ENCODE data around the gene TRAF5.
"Not testable (repeated sequence)": the region's sequence is repeated elsewhere in the genome, so short reads cannot be mapped to it uniquely, and the experiment has no call there.

TRAF5 gene

GRCh38 chr1:211386921-211387320 lies 60.3 kb downstream of the TRAF5 start:
- ChIA-PET CTCF (no interaction called here), POLR2A (no interaction called here)
- TF ChIP-seq, protein P1, sequence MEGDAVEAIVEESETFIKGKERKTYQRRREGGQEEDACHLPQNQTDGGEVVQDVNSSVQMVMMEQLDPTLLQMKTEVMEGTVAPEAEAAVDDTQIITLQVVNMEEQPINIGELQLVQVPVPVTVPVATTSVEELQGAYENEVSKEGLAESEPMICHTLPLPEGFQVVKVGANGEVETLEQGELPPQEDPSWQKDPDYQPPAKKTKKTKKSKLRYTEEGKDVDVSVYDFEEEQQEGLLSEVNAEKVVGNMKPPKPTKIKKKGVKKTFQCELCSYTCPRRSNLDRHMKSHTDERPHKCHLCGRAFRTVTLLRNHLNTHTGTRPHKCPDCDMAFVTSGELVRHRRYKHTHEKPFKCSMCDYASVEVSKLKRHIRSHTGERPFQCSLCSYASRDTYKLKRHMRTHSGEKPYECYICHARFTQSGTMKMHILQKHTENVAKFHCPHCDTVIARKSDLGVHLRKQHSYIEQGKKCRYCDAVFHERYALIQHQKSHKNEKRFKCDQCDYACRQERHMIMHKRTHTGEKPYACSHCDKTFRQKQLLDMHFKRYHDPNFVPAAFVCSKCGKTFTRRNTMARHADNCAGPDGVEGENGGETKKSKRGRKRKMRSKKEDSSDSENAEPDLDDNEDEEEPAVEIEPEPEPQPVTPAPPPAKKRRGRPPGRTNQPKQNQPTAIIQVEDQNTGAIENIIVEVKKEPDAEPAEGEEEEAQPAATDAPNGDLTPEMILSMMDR (IDR thresholded peaks at IDR 0.05; ENCODE audit: control extremely low read depth, extremely low read depth, low read depth, missing control alignments) = no peak
- DNase-seq (ENCODE audit: extremely low spot score) = no peak

DNA sequence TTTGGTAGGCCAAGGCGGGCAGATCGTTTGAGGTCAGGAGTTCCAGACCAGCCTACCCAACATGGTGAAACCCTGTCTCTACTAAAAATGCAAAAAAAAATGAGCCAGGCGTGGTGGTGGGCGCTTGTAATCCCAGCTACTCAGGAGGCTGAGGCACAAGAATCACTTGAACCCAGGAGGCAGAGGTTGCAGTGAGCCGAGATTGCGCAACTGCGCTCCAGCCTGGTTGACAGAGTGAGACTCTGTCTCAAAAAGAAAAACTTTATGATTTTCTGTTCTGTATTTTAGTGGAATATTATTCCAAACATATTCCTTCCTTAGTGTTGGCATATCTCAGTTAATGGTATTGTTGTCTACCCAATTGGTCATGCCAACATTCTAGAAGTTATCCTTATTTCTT lies 64.2 kb downstream of the TRAF5 start:
- CTCF ChIA-PET = interaction anchor here (1.0 to 1.2 kb wide), 2 partner anchors 31 to 124 kb away, joined by 3 read pairs; no protein-coding TSS in a partner anchor
- DNase-seq (ENCODE audit: extremely low spot score); POLR2A ChIA-PET: not testable (repeated sequence)

DNA sequence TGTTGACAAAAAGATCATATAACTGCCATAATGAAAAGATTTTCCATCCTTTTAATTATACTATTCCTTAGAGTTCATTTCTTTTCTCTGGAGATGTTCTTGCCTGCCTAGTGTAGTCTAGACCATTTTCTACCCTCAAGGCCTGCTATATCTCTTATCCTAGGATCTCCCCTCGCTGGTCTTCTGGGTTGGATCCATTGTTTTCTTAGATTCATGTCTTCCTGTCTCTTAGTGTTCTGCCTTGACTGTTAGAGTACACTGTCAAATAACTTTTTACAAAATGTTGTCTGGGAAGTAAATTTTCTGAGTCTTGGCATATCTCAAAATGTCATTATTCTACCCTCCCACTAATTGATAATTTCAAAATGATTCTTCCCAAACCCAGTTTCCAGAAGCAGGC lies 66.6 kb downstream of the TRAF5 start:
- ChIA-PET CTCF (interaction anchor here (1.1 kb wide), 1 partner anchor 64 kb away, joined by 3 read pairs; no protein-coding TSS in a partner anchor), POLR2A (no interaction called here)
- TF ChIP-seq, protein P1 (IDR thresholded peaks at IDR 0.05; ENCODE audit: control extremely low read depth, extremely low read depth, low read depth, missing control alignments) = no peak
- no peak for DNase-seq (ENCODE audit: extremely low spot score)

GRCh38 chr1:211398266-211398930 lies 71.8 kb downstream of the TRAF5 start:
- DNase-seq (ENCODE audit: extremely low spot score); POLR2A ChIA-PET: not testable (repeated sequence)
- CTCF ChIA-PET = interaction anchor here (1.0 to 2.0 kb wide), 2 partner anchors 44 to 71 kb away, joined by 3 to 5 read pairs; no protein-coding TSS in a partner anchor

DNA sequence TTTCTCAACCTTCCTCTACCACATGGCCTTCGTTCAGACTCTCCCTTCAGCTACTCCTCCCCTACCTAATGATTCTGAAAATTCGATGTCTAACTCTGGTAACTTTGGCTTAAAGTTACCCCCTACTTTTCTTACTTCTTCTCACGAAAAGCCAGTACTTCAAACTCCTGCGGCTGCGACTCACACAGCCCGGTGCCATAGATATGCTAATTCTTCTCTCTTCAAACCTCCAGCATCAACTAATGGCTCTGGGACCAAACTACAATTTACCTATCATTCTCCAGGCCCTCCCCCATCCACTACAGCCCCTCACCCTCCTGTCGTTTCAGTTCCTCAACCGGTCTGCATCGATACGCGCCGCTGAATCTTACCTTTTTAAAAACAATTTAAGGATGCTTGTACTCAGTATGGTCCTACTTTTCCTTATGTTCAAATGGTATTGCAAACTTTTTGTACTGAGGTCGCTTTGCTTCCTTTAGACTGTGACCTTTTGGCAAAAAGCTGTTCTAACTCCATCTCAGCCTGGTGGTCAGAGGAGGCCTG lies 73.3 kb downstream of the TRAF5 start:
- POLR2A ChIA-PET; DNase-seq (ENCODE audit: extremely low spot score); CTCF ChIA-PET: not testable (repeated sequence)

GRCh38 chr1:211401751-211402150 lies 75.1 kb downstream of the TRAF5 start:
- CTCF ChIA-PET; DNase-seq (ENCODE audit: extremely low spot score); POLR2A ChIA-PET: not testable (repeated sequence)

DNA sequence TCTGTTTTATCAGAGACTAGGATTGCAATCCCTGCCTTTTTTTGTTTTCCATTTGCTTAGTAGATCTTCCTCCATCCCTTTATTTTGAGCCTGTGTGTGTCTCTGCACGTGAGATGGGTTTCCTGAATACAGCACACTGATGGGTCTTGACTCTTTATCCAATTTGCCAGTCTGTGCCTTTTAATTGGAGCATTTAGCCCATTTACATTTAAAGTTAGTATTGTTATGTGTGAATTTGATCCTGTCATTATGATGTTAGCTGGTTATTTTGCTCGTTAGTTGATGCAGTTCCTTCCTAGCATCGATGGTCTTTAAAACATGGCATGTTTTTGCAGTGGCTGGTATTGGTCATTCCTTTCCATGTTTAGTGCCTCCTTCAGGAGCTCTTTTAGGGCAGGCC lies 79.5 kb downstream of the TRAF5 start:
- DNase-seq (ENCODE audit: extremely low spot score); POLR2A ChIA-PET; CTCF ChIA-PET: not testable (repeated sequence)

DNA sequence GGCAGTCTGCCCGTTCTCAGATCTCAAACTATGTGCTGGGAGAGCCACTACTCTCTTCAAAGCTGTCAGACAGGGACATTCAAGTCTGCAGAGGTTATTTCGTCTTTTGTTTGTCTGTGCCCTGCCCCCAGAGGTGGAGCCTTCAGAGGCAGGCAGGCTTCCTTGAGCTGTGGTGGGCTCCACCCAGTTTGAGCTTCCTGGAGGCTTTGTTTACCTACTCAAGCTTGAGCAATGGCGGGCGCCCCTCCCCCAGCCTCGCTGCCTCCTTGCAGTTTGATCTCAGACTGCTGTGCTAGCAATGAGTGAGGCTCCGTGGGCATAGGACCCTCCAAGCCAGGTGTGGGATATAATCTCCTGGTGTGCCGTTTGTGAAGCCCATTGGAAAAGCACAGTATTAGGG lies 81.1 kb downstream of the TRAF5 start:
- CTCF ChIA-PET; DNase-seq (ENCODE audit: extremely low spot score); POLR2A ChIA-PET: not testable (repeated sequence)

GRCh38 chr1:211411639-211412038 lies 85.0 kb downstream of the TRAF5 start:
- TF ChIP-seq, protein P1 (IDR thresholded peaks at IDR 0.05; ENCODE audit: control extremely low read depth, extremely low read depth, low read depth, missing control alignments) = no peak
- no peak for DNase-seq (ENCODE audit: extremely low spot score)
- CTCF ChIA-PET = no interaction called here
- POLR2A ChIA-PET = no interaction called here

GRCh38 chr1:211415700-211416099 lies 89.1 kb downstream of the TRAF5 start:
- POLR2A ChIA-PET = no interaction called here
- DNase-seq (ENCODE audit: extremely low spot score) = no peak
- TF ChIP-seq, protein P1 (IDR thresholded peaks at IDR 0.05; ENCODE audit: control extremely low read depth, extremely low read depth, low read depth, missing control alignments) = no peak
- CTCF ChIA-PET = interaction anchor here (0.8 to 1.3 kb wide), 3 partner anchors 19 to 98 kb away, joined by 3 to 4 read pairs (median 3); no protein-coding TSS in a partner anchor

GRCh38 chr1:211416246-211416627 lies 89.6 kb downstream of the TRAF5 start:
- POLR2A ChIA-PET; DNase-seq (ENCODE audit: extremely low spot score): not testable (repeated sequence)
- CTCF ChIA-PET = interaction anchor here (0.8 to 1.3 kb wide), 3 partner anchors 19 to 97 kb away, joined by 3 to 4 read pairs (median 3); no protein-coding TSS in a partner anchor

GRCh38 chr1:211416628-211417323 lies 90.1 kb downstream of the TRAF5 start:
- DNase-seq (ENCODE audit: extremely low spot score); POLR2A ChIA-PET: not testable (repeated sequence)
- CTCF ChIA-PET = interaction anchor here (1.3 kb wide), 1 partner anchor 62 kb away, joined by 3 read pairs; no protein-coding TSS in a partner anchor
